Measurements from ENCODE around the gene FOXD1. TPM values are rescaled to one million over a fixed set of nuclear protein-coding genes. Genes with fewer than 3 reads are reported as not detected.

FOXD1 gene
- polyA plus RNA-seq, 1 donor from 2014 or later: not detected

DNA sequence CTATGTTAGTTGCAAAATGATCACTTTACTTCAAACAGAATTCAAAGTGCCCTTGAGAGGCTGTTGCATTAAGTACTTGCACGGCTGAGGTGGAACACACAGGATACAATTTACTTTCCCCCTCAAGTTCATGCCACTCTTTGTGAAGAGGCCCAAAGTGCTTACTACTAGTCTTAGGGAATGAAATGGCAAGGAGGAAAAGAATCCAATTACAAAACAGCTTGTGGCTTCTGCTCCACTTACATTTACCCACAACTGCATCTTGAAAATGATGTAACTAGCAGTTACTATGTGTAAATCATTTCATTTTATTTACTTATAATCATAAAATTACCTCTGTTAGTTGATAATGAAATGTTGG, 14.6 kb downstream of the FOXD1 start:
- H2AFZ ChIP-seq (ENCODE audit: low read depth, low read length): no peak overlapping the region
- no peak overlapping the region for H3K4me2 ChIP-seq (ENCODE audit: low read length)
- no peaks in the 10 kb centered on the region for H3K79me2 ChIP-seq (replicated peaks; ENCODE audit: insufficient read depth, low read length)
- no peaks in the 10 kb centered on the region for H3F3A ChIP-seq (ENCODE audit: insufficient read depth, low read length, poor library complexity, severe bottlenecking)
- no peaks in the 10 kb centered on the region for H3K36me3 ChIP-seq (ENCODE audit: insufficient read depth, low read length)
- H3K4me3 ChIP-seq (ENCODE audit: low read length): no peak overlapping the region
- no peaks in the 10 kb centered on the region for H4K20me1 ChIP-seq (ENCODE audit: insufficient read depth)
- no peak overlapping the region for H3K9ac ChIP-seq (ENCODE audit: low read length)
- TF ChIP-seq TAF1 (IDR thresholded peaks at IDR 0.05; ENCODE audit: low read depth): no peak
- no peak for TF ChIP-seq EP300 (conservative IDR thresholded peaks at IDR 0.05; ENCODE audit: poor library complexity, severe bottlenecking)
- no peak for TF ChIP-seq RAD21 (conservative IDR thresholded peaks at IDR 0.05)
- TF ChIP-seq SMC3 (conservative IDR thresholded peaks at IDR 0.05; ENCODE audit: poor library complexity): no peak
- TF ChIP-seq POLR2AphosphoS5 (IDR thresholded peaks at IDR 0.05): no peak
- TF ChIP-seq, protein P1, sequence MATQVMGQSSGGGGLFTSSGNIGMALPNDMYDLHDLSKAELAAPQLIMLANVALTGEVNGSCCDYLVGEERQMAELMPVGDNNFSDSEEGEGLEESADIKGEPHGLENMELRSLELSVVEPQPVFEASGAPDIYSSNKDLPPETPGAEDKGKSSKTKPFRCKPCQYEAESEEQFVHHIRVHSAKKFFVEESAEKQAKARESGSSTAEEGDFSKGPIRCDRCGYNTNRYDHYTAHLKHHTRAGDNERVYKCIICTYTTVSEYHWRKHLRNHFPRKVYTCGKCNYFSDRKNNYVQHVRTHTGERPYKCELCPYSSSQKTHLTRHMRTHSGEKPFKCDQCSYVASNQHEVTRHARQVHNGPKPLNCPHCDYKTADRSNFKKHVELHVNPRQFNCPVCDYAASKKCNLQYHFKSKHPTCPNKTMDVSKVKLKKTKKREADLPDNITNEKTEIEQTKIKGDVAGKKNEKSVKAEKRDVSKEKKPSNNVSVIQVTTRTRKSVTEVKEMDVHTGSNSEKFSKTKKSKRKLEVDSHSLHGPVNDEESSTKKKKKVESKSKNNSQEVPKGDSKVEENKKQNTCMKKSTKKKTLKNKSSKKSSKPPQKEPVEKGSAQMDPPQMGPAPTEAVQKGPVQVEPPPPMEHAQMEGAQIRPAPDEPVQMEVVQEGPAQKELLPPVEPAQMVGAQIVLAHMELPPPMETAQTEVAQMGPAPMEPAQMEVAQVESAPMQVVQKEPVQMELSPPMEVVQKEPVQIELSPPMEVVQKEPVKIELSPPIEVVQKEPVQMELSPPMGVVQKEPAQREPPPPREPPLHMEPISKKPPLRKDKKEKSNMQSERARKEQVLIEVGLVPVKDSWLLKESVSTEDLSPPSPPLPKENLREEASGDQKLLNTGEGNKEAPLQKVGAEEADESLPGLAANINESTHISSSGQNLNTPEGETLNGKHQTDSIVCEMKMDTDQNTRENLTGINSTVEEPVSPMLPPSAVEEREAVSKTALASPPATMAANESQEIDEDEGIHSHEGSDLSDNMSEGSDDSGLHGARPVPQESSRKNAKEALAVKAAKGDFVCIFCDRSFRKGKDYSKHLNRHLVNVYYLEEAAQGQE (IDR thresholded peaks at IDR 0.05; ENCODE audit: borderline replicate concordance): no peak
- TF ChIP-seq MXI1 (conservative IDR thresholded peaks at IDR 0.05; ENCODE audit: poor library complexity, severe bottlenecking): no peak
- no peak for TF ChIP-seq EZH2 (IDR thresholded peaks at IDR 0.05; ENCODE audit: borderline replicate concordance, insufficient read depth, low read length, poor library complexity, severe bottlenecking)
- TF ChIP-seq, protein P2, sequence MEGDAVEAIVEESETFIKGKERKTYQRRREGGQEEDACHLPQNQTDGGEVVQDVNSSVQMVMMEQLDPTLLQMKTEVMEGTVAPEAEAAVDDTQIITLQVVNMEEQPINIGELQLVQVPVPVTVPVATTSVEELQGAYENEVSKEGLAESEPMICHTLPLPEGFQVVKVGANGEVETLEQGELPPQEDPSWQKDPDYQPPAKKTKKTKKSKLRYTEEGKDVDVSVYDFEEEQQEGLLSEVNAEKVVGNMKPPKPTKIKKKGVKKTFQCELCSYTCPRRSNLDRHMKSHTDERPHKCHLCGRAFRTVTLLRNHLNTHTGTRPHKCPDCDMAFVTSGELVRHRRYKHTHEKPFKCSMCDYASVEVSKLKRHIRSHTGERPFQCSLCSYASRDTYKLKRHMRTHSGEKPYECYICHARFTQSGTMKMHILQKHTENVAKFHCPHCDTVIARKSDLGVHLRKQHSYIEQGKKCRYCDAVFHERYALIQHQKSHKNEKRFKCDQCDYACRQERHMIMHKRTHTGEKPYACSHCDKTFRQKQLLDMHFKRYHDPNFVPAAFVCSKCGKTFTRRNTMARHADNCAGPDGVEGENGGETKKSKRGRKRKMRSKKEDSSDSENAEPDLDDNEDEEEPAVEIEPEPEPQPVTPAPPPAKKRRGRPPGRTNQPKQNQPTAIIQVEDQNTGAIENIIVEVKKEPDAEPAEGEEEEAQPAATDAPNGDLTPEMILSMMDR (IDR thresholded peaks at IDR 0.05; ENCODE audit: poor library complexity, severe bottlenecking): no peak
- no peak overlapping the region for H3K27ac ChIP-seq (ENCODE audit: low read length)
- H3K9me3 ChIP-seq (ENCODE audit: low read length): no peaks in the 10 kb centered on the region
- H3K27me3 ChIP-seq (ENCODE audit: insufficient read depth, low read depth, low read length): peaks cover 99% of the 10 kb centered on the region
- no peaks in the 10 kb centered on the region for H3K9me2 ChIP-seq (ENCODE audit: insufficient read depth, low read length)

DNA sequence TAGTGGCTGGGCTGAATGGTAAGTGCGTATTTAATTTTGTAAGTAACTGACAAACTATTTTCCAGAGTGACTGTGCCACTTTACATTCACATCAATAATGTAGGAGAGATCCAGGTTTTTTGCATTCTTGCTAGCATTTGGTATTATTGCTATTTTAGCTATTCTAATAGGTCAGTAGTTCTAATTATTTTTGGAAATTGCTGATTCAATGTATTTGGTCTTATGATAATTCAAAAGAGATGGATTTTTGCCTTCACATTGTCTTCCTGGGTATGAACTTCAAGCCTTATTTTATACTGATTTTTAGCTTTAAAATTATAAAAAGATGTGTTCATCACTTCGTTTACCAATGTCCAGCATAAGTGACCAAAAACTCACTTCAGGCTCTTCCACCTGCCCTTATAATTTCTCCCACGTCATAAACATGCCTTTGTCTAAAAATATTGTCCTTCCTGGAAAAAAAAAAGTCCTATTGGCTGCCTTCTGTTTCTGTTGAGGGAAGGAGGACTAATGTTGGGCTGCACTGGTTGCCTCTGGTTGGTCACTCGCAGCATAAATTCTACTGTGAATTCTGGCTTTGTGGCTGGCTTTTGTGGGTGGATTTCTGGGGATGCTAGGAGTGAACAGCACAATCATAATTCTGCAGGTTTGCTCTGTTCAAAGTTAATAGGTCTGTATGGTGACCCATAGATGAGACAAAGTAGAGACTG, 15.2 kb downstream of the FOXD1 start:
- no peaks in the 10 kb centered on the region for H3K9me3 ChIP-seq (ENCODE audit: low read length)
- no peak overlapping the region for H3K4me2 ChIP-seq (ENCODE audit: low read length)
- H3K36me3 ChIP-seq (ENCODE audit: insufficient read depth, low read length): no peaks in the 10 kb centered on the region
- no peak overlapping the region for H2AFZ ChIP-seq (ENCODE audit: low read depth, low read length)
- no peaks in the 10 kb centered on the region for H3K9me2 ChIP-seq (ENCODE audit: insufficient read depth, low read length)
- TF ChIP-seq TAF1 (IDR thresholded peaks at IDR 0.05; ENCODE audit: low read depth): no peak
- H3K27ac ChIP-seq (ENCODE audit: low read length): no peak overlapping the region
- H3K4me3 ChIP-seq (ENCODE audit: low read length): no peak overlapping the region
- no peak overlapping the region for H3K9ac ChIP-seq (ENCODE audit: low read length)
- H4K20me1 ChIP-seq (ENCODE audit: insufficient read depth): no peaks in the 10 kb centered on the region
- peaks cover 99% of the 10 kb centered on the region for H3K27me3 ChIP-seq (ENCODE audit: insufficient read depth, low read depth, low read length)
- H3F3A ChIP-seq (ENCODE audit: insufficient read depth, low read length, poor library complexity, severe bottlenecking): no peaks in the 10 kb centered on the region
- H3K79me2 ChIP-seq (replicated peaks; ENCODE audit: insufficient read depth, low read length): no peaks in the 10 kb centered on the region

Measured in neural cell (in vitro differentiated cells).